Measurements from ENCODE around the gene TCF7L1.
"Not testable (repeated sequence)": the region's sequence is repeated elsewhere in the genome, so short reads cannot be mapped to it uniquely, and the experiment has no call there.

TCF7L1 gene

DNA sequence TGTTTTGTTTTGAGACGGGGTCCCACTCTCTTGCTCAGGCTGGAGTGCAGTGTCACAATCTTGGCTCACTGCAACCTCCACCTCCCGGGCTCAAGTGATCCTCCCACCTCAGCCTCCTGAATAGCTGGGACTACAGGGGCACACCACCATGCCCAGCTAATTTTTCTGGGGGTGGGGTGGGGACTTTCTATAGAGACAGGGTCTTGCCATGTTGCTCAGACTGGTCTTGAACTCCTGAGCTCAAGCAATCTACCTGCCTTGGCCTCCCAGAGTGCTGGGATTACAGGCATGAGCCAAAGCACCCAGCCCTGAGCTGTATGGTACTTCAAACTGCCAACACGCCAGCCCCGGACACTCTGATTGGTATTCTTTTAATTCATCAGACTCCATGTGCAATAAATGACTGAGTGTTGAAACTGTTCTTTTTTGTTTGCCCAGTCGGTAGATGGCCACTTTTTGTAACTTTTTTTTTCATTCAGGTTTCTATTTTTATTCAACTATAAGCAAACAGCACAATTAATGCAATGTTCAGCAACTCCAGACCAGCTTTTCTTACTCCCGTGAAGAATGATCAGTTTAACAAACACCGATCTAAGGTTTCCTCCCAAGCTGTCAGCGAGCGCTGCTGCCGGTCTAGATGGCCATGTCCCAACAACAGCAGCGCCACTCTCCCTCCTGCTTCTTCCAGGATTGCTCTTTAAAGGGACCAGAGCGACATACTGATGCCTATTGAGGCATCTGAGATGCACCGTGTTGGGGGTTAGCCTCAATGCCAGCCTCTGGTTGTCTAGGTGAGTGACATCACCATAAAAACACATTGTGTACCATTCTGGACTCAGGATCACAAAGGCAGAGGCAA lies 207.1 kb downstream of the TCF7L1 start:
- no peak for DNase-seq (ENCODE audit: extremely low read depth, low read depth)
- TF ChIP-seq, protein P1, sequence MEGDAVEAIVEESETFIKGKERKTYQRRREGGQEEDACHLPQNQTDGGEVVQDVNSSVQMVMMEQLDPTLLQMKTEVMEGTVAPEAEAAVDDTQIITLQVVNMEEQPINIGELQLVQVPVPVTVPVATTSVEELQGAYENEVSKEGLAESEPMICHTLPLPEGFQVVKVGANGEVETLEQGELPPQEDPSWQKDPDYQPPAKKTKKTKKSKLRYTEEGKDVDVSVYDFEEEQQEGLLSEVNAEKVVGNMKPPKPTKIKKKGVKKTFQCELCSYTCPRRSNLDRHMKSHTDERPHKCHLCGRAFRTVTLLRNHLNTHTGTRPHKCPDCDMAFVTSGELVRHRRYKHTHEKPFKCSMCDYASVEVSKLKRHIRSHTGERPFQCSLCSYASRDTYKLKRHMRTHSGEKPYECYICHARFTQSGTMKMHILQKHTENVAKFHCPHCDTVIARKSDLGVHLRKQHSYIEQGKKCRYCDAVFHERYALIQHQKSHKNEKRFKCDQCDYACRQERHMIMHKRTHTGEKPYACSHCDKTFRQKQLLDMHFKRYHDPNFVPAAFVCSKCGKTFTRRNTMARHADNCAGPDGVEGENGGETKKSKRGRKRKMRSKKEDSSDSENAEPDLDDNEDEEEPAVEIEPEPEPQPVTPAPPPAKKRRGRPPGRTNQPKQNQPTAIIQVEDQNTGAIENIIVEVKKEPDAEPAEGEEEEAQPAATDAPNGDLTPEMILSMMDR (IDR thresholded peaks at IDR 0.05; ENCODE audit: low read depth, low read length, missing control alignments), result no peak
- no peak overlapping the region for H3K4me3 ChIP-seq (replicated peaks; ENCODE audit: low read depth, low read length)

DNA sequence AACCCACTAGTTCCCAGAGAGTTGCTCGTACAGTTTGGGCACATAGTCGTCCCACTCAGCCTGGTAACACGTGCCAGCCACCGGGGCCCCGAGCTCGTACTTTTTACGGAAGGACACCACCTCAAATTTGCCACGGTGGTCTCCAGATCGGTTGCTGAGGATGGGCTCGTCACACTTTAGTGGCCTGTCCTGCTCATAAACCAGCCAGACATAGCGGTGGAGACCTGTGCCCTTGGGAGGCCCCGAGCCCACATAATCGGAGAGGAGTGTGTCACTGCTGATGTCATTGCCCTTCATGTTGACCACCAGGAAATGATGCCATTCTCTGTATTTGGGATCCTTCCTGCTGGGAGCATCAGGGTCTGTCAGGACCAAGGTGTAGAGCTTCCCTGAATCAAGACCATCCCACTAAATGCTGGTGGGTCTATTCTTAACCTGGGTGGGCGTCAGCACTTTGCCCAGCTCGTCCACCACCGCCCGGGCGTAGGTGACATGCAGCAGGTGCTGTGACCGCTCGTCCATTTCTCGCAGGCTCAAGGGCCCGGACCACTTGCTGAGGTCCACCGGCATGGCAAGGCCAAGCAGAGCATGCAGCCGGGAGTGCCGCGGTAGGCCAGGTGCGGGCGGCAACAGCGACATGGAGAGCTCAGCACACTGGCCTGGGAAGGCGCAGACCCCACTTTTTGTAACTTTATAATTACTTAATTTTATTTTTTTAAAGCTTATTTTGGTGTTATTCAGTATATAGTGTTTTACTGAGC lies 208.3 kb downstream of the TCF7L1 start:
- H3K4me3 ChIP-seq (replicated peaks; ENCODE audit: low read depth, low read length), result no peak overlapping the region
- DNase-seq (ENCODE audit: extremely low read depth, low read depth), result no peak
- TF ChIP-seq, protein P1 (IDR thresholded peaks at IDR 0.05; ENCODE audit: low read depth, low read length, missing control alignments), result no peak

- no peak overlapping the region for H3K4me3 ChIP-seq (replicated peaks; ENCODE audit: low read depth, low read length)
- TF ChIP-seq, protein P1 (IDR thresholded peaks at IDR 0.05; ENCODE audit: low read depth, low read length, missing control alignments), result no peak
- DNase-seq (ENCODE audit: extremely low read depth, low read depth), result no peak
These were observed 209.0 kb downstream of the TCF7L1 start for GRCh38 chr2:85342156-85342555.

DNA sequence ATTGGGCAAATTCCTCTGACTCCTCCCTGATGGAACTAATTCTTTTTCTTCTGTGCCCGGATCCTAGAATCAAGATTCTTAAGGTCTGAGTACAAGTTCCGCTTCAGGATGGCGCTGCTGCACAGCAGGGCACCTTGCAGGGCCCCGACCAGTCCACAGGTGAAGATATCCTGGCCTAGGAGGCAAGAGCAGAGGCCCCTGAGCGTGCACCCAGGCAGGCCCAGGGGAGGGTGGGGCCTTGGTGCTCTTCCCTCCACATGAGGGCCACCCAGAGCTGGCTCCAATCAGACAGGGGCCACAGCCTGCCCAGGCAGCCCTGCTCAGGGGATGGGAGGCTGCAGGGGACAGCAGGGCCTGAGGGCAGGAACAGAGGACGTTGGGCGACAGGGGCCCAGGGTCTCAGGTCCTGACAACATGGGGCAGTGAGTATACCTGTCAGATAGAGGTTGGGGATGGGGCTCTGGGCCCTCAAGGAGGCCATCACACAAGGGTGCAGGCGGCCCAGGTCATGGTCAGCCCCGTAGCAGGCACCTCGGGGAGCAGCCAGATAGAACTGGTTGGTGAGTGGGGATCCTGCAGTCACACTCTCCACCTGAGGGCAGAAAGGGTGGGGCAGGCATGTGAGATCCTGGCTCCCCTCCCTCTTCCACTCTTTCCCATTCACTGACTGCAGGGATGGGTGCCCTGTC lies 210.2 kb downstream of the TCF7L1 start:
- H3K4me3 ChIP-seq (replicated peaks; ENCODE audit: low read depth, low read length); DNase-seq (ENCODE audit: extremely low read depth, low read depth): not testable (repeated sequence)

- DNase-seq (ENCODE audit: extremely low read depth, low read depth), result no peak
- TF ChIP-seq, protein P1 (IDR thresholded peaks at IDR 0.05; ENCODE audit: low read depth, low read length, missing control alignments), result no peak
- H3K4me3 ChIP-seq (replicated peaks; ENCODE audit: low read depth, low read length), result no peak overlapping the region
These were observed 211.3 kb downstream of the TCF7L1 start for GRCh38 chr2:85344356-85344954.

DNA sequence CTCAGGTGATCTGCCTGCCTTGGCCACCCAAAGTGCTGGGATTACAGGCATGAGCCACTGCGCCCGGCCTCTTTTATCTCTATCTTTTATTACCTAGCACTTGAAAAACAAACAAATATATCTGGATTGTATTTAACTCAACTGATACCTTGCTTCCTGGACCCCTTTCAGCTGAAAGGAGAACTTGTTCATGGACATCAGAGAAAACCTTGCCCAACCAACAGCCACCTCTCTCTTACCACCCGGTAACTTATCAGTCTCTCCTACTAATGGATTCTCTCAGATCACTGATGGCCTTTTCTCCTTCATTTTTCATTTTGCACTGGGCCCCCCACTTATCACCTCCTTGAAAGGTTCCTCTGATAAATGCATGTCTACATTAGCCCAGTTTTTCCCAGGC lies 214.4 kb downstream of the TCF7L1 start:
- TF ChIP-seq, protein P1 (IDR thresholded peaks at IDR 0.05; ENCODE audit: low read depth, low read length, missing control alignments), result no peak
- H3K4me3 ChIP-seq (replicated peaks; ENCODE audit: low read depth, low read length), result no peak overlapping the region
- DNase-seq (ENCODE audit: extremely low read depth, low read depth), result no peak
